ENCODE results near the gene CNKSR3.

GRCh38 chr6:154487367-154488247 lies 22.9 kb downstream of the CNKSR3 start:
- TF ChIP-seq, protein P1, sequence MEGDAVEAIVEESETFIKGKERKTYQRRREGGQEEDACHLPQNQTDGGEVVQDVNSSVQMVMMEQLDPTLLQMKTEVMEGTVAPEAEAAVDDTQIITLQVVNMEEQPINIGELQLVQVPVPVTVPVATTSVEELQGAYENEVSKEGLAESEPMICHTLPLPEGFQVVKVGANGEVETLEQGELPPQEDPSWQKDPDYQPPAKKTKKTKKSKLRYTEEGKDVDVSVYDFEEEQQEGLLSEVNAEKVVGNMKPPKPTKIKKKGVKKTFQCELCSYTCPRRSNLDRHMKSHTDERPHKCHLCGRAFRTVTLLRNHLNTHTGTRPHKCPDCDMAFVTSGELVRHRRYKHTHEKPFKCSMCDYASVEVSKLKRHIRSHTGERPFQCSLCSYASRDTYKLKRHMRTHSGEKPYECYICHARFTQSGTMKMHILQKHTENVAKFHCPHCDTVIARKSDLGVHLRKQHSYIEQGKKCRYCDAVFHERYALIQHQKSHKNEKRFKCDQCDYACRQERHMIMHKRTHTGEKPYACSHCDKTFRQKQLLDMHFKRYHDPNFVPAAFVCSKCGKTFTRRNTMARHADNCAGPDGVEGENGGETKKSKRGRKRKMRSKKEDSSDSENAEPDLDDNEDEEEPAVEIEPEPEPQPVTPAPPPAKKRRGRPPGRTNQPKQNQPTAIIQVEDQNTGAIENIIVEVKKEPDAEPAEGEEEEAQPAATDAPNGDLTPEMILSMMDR (IDR thresholded peaks at IDR 0.05), result no peak
- TF ChIP-seq POLR2A (IDR thresholded peaks at IDR 0.05), result no peak

All from uterus (tissue), 2 donors.